ENCODE results near the gene GABRQ.
"Not testable (repeated sequence)": the region's sequence is repeated elsewhere in the genome, so short reads cannot be mapped to it uniquely, and the experiment has no call there.

GABRQ gene

DNA sequence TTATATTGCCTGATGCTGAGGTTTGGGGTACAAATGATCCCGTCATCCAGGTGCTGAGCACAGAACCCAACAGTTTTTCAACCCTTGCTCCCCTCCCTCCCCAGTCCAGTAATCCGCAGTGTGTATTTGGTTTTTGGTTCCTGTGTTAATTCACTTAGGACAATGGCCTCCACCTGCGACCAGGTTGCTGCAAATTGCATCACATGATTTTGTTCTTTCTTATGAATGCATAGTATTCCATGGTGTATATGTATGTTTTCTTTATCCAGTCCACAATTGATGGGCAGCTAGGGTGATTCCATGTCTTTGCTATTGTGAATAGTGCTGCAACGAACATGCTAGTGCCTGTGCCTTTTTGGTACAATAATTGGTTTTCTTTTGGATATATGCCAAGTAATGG is 25.4 kb downstream of the GABRQ start:
- DNase-seq = no peak

DNA sequence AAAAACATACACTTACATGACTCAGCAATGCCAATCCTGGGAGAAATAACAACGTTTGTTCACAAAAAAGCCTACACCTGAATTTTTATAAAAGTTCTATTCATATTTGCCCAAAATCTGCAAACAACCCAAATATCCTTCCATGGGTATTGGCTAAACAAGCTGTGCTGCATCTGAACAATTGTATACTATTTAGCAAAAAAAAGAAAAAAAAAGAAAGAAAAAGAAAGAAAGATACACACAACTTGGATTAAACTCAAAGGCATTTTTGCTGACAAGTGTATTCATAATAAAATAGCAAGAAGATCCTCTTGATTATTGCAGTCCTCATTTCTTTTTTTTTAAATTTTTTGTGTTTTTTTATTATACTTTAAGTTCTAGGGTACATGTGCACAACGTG is 36.4 kb downstream of the GABRQ start:
- no peak for DNase-seq

DNA sequence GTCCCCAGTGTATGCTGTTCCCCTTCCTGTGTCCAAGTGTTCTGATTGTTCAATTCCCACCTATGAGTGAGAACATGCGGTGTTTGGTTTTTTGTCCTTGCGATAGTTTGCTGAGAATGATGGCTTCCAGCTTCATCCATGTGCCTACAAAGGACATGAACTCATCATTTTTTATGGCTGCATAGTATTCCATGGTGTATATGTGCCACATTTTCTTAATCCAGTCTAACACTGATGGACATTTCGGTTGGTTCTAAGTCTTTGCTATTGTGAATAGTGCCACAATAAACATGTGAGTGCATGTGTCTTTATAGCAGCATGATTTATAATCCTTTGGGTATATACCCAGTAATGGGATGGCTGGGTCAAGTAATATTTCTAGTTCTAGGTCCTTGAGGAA is 37.0 kb downstream of the GABRQ start:
- DNase-seq = not testable (repeated sequence)

DNA sequence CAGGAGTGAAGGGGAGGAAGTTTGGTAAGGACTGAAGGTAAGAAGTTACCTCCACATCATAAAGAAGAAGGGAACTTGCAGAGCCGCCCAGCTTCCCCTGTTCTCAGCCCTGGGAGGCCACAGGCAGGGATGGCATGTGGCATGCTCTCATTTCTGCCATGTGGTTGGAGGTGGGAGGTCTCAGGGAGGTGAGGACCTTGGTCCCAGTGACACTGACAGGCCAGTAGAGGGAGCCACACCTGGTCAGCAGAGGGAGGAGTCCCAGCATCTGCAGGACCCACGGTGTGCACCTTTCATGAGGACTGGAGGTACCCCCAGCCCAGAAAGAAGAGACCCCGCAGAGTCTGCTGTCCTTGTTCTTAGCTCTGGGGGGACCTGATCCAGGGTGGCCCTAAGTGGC is 43.3 kb downstream of the GABRQ start:
- DNase-seq = not testable (repeated sequence)

DNA sequence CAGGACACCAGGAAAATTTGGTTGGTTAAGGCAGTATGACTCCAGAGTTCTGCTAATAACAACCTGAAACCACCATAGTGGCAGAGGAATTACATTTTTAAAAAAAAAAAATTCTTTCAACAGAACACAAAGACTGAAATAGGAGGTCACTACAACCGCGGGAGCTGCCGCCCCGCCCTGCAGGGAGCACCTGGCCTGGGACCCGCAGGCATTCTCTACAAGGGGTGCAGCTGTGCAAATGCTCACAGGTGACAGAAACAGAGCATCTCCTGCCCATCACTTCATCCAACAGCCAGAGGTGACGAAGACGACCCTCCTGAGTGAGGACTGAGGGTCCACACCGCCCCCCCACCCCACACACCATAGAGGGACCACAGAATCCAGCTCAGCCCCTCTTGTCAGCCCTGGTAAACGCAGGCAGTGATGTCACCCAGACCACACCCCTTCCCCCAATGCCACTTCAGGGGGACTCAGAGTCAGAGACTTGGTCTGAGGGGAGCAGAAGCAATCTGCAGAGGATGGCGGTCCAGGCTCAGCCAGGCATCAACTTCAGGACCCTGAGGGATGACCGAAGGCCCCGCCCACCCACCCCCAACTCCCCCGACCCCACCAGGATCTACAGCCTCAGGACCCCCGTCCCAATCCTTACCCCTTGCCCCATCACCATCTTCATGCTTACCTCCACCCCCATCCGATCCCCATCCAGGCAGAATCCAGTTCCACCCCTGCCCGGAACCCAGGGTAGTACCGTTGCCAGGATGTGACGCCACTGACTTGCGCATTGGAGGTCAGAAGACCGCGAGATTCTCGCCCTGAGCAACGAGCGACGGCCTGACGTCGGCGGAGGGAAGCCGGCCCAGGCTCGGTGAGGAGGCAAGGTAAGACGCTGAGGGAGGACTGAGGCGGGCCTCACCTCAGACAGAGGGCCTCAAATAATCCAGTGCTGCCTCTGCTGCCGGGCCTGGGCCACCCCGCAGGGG is 60.5 kb downstream of the GABRQ start, which contains the start of gene MAGEA3:
Gene MAGEA3 (plus strand): TSS at position 843 of the 980 bp plus-strand sequence. CDS start 2,039 bp downstream, outside the sequence.
- DNase-seq = not testable (repeated sequence)

DNA sequence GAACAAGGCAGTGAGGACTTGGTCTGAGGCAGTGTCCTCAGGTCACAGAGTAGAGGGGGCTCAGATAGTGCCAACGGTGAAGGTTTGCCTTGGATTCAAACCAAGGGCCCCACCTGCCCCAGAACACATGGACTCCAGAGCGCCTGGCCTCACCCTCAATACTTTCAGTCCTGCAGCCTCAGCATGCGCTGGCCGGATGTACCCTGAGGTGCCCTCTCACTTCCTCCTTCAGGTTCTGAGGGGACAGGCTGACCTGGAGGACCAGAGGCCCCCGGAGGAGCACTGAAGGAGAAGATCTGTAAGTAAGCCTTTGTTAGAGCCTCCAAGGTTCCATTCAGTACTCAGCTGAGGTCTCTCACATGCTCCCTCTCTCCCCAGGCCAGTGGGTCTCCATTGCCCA is 62.7 kb downstream of the GABRQ start:
- DNase-seq = not testable (repeated sequence)

DNA sequence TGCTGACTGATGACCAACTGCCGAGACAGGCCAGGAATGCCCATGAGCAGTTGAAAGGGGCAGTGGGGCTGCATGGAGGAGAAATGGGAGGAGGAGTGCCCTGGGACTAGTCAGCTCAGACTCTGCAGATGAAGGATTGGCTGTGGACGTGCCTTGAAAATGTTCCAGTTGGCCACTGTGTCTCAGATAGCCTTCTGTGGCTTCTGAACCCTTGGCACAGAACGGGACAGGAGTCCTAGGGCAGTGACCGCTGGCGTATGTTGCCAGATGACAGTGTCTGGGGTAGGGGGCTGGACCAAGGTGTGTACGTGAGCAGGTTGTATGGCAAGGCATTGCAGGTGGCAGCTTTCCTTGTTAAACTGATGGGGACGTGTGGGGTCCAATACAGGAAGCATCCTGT is 68.8 kb downstream of the GABRQ start:
- DNase-seq = not testable (repeated sequence)
